Suprapubic skin (tissue), 4 donors: Measurements from ENCODE around the gene ITIH5.

Source experiments
- POLR2A ChIP-seq, 2 donors: fragments of 450-650 bp; IDR thresholded peaks; one replicate each; pipeline ENCODE4 v1.6.1; 2017; ENCODE audit warnings: antibody characterized with exemption in 2 of 2, mild to moderate bottlenecking in 2 of 2, moderate library complexity in 2 of 2
- POLR2AphosphoS5 ChIP-seq, 3 donors: sonication (generic); formaldehyde crosslinking; IDR thresholded peaks; one replicate each; pipeline ENCODE4 v1.6.1; 2017; ENCODE audit warnings: antibody characterized with exemption in 3 of 3
- TF ChIP-seq, protein P1 (sequence below), 2 donors: fragments of 200-600 bp in 1 of 2; fragments of 450-650 bp in 1 of 2; sonication (generic) in 1 of 2; IDR thresholded peaks; one replicate each; pipeline ENCODE4 v1.5.1; 2016 to 2019; ENCODE audit warnings: antibody characterized with exemption in 2 of 2, mild to moderate bottlenecking in 1 of 2, moderate library complexity in 1 of 2

DNA sequence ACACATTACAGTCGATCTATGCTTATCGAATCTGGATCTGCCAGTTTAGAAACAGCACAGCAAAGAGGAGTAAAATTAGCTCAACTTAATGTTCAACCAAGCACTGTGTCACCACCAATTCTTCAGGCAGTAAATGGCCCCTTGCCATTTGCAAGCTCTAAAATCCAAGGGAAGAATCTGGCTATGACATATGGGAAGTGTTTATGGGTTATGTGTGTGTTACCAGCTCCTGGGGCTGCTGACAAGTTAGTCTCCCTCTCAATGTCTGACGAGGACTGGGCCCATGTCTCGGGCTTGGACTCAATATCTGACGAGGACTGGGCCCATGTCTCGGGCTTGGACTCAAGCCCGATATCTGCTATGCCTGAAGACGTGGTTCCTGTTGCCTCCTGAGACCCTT, 30.7 kb upstream of the ITIH5 start:
- TF ChIP-seq POLR2A (IDR thresholded peaks at IDR 0.05), result no peak
- TF ChIP-seq, protein P1, sequence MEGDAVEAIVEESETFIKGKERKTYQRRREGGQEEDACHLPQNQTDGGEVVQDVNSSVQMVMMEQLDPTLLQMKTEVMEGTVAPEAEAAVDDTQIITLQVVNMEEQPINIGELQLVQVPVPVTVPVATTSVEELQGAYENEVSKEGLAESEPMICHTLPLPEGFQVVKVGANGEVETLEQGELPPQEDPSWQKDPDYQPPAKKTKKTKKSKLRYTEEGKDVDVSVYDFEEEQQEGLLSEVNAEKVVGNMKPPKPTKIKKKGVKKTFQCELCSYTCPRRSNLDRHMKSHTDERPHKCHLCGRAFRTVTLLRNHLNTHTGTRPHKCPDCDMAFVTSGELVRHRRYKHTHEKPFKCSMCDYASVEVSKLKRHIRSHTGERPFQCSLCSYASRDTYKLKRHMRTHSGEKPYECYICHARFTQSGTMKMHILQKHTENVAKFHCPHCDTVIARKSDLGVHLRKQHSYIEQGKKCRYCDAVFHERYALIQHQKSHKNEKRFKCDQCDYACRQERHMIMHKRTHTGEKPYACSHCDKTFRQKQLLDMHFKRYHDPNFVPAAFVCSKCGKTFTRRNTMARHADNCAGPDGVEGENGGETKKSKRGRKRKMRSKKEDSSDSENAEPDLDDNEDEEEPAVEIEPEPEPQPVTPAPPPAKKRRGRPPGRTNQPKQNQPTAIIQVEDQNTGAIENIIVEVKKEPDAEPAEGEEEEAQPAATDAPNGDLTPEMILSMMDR (IDR thresholded peaks at IDR 0.05), result no peak
- TF ChIP-seq POLR2AphosphoS5 (IDR thresholded peaks at IDR 0.05), result no peak
